Prostate gland (tissue), 2 donors: Measurements from ENCODE around the gene CAND2. TPM values are rescaled to one million over a fixed set of nuclear protein-coding genes. Genes with fewer than 3 reads are reported as not detected.

ENCODE experiments used
- DNase-seq: peaks from one replicate; pipeline ENCODE4 v3.0.0-alpha.2; 2019; ENCODE audit warnings: low spot score
- H3K27ac ChIP-seq, 2 donors: fragments of 200-600 bp; sonication (generic); 2 replicates each; pipeline ENCODE4 v1.5.1; 2017 to 2019
- H3K27me3 ChIP-seq: fragments of 200-600 bp; sonication (generic); replicated peaks from 2 replicates; pipeline ENCODE4 v1.5.1; 2019; ENCODE audit not compliant: insufficient read depth
- H3K36me3 ChIP-seq, 2 donors: fragments of 200-600 bp; sonication (generic); 1 replicate in 1 of 2; 2 replicates in 1 of 2; pipeline versions ENCODE4 v1.5.1 to v1.8.1; 2017 to 2019
- H3K4me1 ChIP-seq: fragments of 200-600 bp; sonication (generic); replicated peaks from 2 replicates; pipeline ENCODE4 v1.5.1; 2019
- H3K4me3 ChIP-seq, 2 donors: fragments of 200-600 bp; sonication (generic); 2 replicates each; pipeline ENCODE4 v1.5.1; 2017 to 2019
- H3K9me3 ChIP-seq: fragments of 200-600 bp; sonication (generic); 2 replicates; pipeline ENCODE4 v1.5.1; 2017
- POLR2A ChIP-seq: fragments of 450-650 bp; IDR thresholded peaks from one replicate; pipeline ENCODE4 v1.6.1; 2016; ENCODE audit warnings: antibody characterized with exemption, mild to moderate bottlenecking
- POLR2AphosphoS5 ChIP-seq: sonication (generic); formaldehyde crosslinking; IDR thresholded peaks from one replicate; pipeline ENCODE4 v1.6.1; 2017; ENCODE audit warnings: antibody characterized with exemption
- WGBS: methylation state at CpG from one replicate; pipeline ENCODE4 v1.1.5; 2018; 5-methylcytosine and 5-hydroxymethylcytosine counted together
- intact Hi-C: fragments of 100-400 bp; cut with DNase I; formaldehyde crosslinking; loops from one replicate; pipeline ENCODE4 v1.14.2; 2022
- total RNA-seq, 2 donors: library from RNA; depleted of rRNA; stranded (reverse); fragments of >200 nt; gene quantifications; one replicate each; pipeline ENCODE4 v1.1.0, GENCODE V29; 2016
- TF ChIP-seq, protein P1 (sequence below), 4 experiments: fragments of 200-600 bp in 2 of 4; fragments of 450-650 bp in 2 of 4; sonication (generic) in 2 of 4; IDR thresholded peaks; 1 replicate in 3 of 4; 2 replicates in 1 of 4; pipeline ENCODE4 v1.5.1; 2016 to 2019; ENCODE audit warnings: antibody characterized with exemption in 4 of 4, mild to moderate bottlenecking in 2 of 4, moderate library complexity in 2 of 4

CAND2 gene
- total RNA-seq, 2 donors from 2014 or later = 8.4 to 86.3 TPM

DNA sequence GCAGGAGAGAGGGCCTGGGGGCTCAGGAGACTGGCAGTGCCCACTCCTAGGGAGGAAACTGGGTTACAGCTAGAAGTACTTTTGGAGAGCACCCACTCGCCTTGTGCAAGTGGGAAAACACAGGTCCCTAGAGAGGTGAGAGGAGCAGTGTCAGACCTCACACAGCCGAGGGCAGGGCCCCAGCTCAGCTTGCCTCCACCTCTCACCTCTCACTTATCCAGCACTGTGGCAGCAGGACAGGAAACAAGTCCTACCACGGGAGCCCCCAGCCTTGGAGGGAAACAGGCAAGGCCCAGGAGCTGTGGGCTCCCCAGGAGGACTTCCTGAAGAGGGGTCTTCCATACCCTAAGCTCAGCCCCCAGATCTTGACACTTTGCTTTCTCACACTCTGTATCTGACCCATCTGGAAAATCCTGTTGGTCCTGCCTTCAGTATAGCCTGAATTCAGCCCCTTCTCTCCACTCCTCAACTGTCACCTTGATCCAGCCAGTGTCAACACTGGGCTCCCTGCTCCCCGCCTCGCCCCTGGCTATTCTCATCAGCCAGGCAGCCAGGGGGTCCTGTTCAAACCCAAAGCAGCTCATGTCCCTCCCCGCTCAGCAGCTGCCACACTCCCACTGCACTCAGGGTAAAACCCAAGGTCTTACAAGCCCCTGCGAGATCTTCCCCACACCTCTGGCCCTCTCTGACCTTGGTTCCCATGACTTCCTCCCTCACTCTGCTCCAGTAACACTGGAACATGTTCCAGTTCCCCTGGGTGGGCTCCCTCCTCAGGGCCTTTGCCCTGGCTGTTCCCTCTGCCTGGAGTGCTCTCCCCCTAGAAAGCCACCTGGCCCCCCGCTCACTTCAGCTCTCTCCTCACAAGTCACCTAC, 36.6 kb upstream of the CAND2 start:
- no peak for DNase-seq
- WGBS = 52% methylated on average over 8 of the region's 8 CpGs

DNA sequence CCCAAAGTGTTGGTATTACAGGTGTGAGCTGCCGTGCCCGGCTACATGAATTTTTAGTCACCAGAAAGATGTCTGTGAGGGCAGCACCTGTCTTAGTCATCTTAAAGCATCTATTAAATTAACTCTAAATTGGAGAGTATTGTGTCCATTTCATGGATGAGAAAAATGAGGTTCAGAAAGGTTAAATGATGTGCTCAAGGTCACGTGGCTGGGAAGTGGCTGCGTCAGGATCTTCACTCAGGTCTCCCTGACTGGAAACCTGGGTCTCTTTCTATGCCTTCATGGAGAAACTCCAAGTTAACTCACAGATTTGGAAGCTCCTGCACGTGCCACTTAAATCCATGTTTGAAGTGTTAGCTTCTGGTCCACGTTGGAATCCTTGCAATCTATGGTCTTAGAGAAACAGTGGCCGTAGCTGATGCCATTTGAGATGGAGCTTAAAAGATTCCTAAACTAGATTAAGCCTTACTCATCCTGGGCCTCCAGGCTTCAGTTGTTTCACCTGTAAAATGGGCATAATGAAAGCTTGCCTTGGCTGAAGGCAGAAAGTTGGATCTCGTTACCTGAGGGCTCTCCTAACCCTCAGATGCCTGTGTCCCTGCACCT, 32.2 kb upstream of the CAND2 start:
- intact Hi-C loops = no loop called here
- TF ChIP-seq, protein P1, sequence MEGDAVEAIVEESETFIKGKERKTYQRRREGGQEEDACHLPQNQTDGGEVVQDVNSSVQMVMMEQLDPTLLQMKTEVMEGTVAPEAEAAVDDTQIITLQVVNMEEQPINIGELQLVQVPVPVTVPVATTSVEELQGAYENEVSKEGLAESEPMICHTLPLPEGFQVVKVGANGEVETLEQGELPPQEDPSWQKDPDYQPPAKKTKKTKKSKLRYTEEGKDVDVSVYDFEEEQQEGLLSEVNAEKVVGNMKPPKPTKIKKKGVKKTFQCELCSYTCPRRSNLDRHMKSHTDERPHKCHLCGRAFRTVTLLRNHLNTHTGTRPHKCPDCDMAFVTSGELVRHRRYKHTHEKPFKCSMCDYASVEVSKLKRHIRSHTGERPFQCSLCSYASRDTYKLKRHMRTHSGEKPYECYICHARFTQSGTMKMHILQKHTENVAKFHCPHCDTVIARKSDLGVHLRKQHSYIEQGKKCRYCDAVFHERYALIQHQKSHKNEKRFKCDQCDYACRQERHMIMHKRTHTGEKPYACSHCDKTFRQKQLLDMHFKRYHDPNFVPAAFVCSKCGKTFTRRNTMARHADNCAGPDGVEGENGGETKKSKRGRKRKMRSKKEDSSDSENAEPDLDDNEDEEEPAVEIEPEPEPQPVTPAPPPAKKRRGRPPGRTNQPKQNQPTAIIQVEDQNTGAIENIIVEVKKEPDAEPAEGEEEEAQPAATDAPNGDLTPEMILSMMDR (IDR thresholded peaks at IDR 0.05) = no peak
- TF ChIP-seq POLR2A = no peak
- no peak for TF ChIP-seq POLR2AphosphoS5
- H3K27ac ChIP-seq = no peak overlapping the region
- H3K36me3 ChIP-seq = no peaks in the 10 kb centered on the region
- H3K4me3 ChIP-seq = no peak overlapping the region
- no peak for DNase-seq
- H3K4me1 ChIP-seq = no peaks in the 10 kb centered on the region
- H3K27me3 ChIP-seq = no peaks in the 10 kb centered on the region
- WGBS = 75% methylated on average over 8 of the region's 8 CpGs
- no peaks in the 10 kb centered on the region for H3K9me3 ChIP-seq

More for the DNA sequence above, 36.6 kb upstream of the CAND2 start:
- intact Hi-C loops = no loop called here
- peak overlapping the region; percentile 74 to 80 for H3K27ac ChIP-seq
- H3K4me1 ChIP-seq = no peaks in the 10 kb centered on the region
- no peaks in the 10 kb centered on the region for H3K9me3 ChIP-seq
- no peak for TF ChIP-seq POLR2AphosphoS5
- TF ChIP-seq, protein P1 (IDR thresholded peaks at IDR 0.05) = no peak
- no peak for TF ChIP-seq POLR2A
- no peaks in the 10 kb centered on the region for H3K36me3 ChIP-seq
- no peaks in the 10 kb centered on the region for H3K27me3 ChIP-seq
- no peak overlapping the region for H3K4me3 ChIP-seq

DNA sequence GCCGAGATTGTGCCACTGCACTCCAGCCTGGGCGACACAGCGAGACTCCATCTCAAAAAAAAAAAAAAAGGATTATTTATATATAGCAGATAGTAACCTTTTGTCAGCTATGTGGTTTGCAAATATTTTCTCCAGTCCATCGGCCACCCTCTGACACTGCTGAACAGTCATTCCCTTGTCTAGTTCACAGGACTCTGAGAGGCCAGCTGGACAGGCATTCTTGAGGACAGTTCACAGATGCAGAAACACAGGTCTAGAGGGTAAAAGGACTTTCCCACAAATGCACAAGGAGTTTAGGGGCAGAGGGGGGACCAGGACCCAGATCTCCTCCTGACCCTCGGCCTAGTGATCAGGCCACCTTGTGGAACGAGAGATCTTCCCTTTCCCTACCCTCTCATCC, 29.9 kb upstream of the CAND2 start:
- TF ChIP-seq POLR2AphosphoS5 = no peak
- H3K9me3 ChIP-seq = no peaks in the 10 kb centered on the region
- H3K4me1 ChIP-seq = no peaks in the 10 kb centered on the region
- intact Hi-C loops = no loop called here
- H3K27ac ChIP-seq = no peak overlapping the region
- no peak for DNase-seq
- no peaks in the 10 kb centered on the region for H3K36me3 ChIP-seq
- no peaks in the 10 kb centered on the region for H3K27me3 ChIP-seq
- H3K4me3 ChIP-seq = no peak overlapping the region
- 84% methylated on average over 6 of the region's 6 CpGs for WGBS

DNA sequence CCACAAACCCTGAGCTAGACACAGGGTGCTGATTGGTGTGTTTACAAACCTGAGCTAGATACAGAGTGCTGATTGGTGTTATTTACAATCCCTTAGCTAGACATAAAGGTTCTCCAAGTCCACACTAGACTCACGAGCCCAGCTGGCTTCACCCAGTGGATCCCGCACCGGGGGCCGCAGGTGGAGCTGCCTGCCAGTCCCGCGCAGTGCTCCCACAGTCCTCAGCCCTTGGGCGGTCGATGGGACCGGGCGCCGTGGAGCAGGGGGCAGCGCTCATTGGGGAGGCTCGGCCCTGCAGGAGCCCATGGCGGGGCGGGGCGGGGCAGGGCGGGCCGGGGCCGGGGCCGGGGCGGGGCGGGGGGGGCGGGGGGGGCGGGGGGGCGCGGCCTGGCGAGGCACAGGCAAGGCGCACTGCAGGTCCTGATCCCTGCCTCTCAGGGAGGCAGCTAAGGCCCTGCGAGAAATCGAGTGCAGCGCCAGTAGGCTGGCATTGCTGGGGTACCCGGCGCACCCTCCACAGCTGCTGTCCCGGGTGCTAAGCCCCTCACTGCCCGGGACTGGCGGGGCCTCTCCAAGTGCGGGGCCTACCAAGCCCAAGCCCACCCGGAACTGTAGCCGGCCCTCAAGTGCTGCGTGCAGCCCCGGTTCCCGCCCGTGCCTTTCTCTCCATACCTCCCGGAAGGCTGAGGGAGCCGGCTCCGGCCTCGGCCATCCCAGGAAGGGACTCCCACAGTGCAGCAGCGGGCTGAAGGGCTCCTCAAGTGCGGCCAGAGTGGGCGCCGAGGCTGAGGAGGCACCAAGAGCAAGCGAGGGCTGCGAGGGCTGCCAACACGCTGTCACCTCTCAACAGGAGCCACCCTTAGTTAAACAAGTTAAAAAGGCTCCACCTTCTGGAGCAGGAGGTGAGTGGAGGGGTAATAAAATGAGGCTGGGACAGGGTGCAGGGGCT, 27.6 kb upstream of the CAND2 start:
- no peaks in the 10 kb centered on the region for H3K9me3 ChIP-seq
- 83% methylated on average over 24 of the region's 54 CpGs for WGBS
- H3K4me3 ChIP-seq = no peak overlapping the region
- TF ChIP-seq POLR2AphosphoS5 = no peak
- TF ChIP-seq, protein P1 (IDR thresholded peaks at IDR 0.05) = no peak
- H3K36me3 ChIP-seq = no peaks in the 10 kb centered on the region
- H3K4me1 ChIP-seq = no peaks in the 10 kb centered on the region
- no peak overlapping the region for H3K27ac ChIP-seq
- no peak for DNase-seq
- intact Hi-C loops = no loop called here
- H3K27me3 ChIP-seq = no peaks in the 10 kb centered on the region

DNA sequence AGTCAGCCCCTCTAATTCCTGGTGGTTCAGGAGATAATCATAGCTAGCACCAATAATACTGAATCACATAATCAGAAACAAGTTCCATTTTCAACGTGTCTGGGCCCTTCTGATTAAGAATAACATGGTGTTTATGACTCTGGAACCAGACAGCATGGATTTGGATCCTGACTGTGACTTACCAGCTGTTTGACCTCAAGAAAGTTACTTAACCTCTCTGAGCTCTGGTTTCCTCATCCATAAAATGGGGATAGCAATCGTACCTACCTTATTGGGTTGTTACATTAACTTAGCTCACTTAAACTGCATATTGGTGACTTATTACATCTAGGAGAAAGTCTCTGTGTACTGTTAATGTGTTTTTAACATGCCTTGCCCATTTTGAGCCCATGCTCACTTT, 26.7 kb upstream of the CAND2 start:
- no peaks in the 10 kb centered on the region for H3K9me3 ChIP-seq
- DNase-seq = no peak
- H3K27ac ChIP-seq = no peak overlapping the region
- 82% methylated on average over 2 of the region's 2 CpGs for WGBS
- H3K4me3 ChIP-seq = no peak overlapping the region
- TF ChIP-seq, protein P1 (IDR thresholded peaks at IDR 0.05) = no peak
- TF ChIP-seq POLR2A (no peak), POLR2AphosphoS5 (no peak)
- H3K36me3 ChIP-seq = no peaks in the 10 kb centered on the region
- intact Hi-C loops = no loop called here
- H3K27me3 ChIP-seq = no peaks in the 10 kb centered on the region
- no peaks in the 10 kb centered on the region for H3K4me1 ChIP-seq
